Osteoblast (primary cell): ENCODE measurements around the gene SPAST. TPM values are rescaled to one million over a fixed set of nuclear protein-coding genes. Genes with fewer than 3 reads are reported as not detected.
"Not testable (repeated sequence)": the region's sequence is repeated elsewhere in the genome, so short reads cannot be mapped to it uniquely, and the experiment has no call there.

ENCODE experiments used
- DNase-seq: peaks from one replicate; pipeline ENCODE4 v3.0.0; 2011; ENCODE audit warnings: low spot score, mixed read lengths; ENCODE audit not compliant: insufficient read length; ENCODE audit errors: missing footprints
- H2AFZ ChIP-seq: 2 replicates; pipeline ENCODE4 v1.6.0; 2011; ENCODE audit warnings: mild to moderate bottlenecking, low read length
- H3K27ac ChIP-seq: 2 replicates; pipeline ENCODE4 v1.5.1; 2011; ENCODE audit warnings: mild to moderate bottlenecking, low read depth, low read length, moderate library complexity
- H3K27me3 ChIP-seq: 2 replicates; pipeline ENCODE4 v1.6.0; 2012; ENCODE audit warnings: mild to moderate bottlenecking, control low read depth, inconsistent platforms, low read length, moderate library complexity; ENCODE audit not compliant: insufficient read depth
- H3K36me3 ChIP-seq: 2 replicates; pipeline ENCODE4 v1.5.1; 2011; ENCODE audit warnings: mild to moderate bottlenecking, low read length, control low read depth, moderate library complexity; ENCODE audit not compliant: insufficient read depth
- H3K4me1 ChIP-seq: 2 replicates; pipeline ENCODE4 v1.5.1; 2011; ENCODE audit warnings: mild to moderate bottlenecking, low read length, control low read depth, moderate library complexity; ENCODE audit not compliant: insufficient read depth
- H3K4me2 ChIP-seq: 2 replicates; pipeline ENCODE4 v1.6.0; 2011; ENCODE audit warnings: mild to moderate bottlenecking, low read length; ENCODE audit not compliant: insufficient read depth
- H3K4me3 ChIP-seq: fragments of 200-600 bp; sonication (generic); 3 replicates; pipeline ENCODE4 v1.5.1; 2012; ENCODE audit warnings: mild to moderate bottlenecking, low read length, inconsistent platforms; ENCODE audit not compliant: insufficient read depth
- H3K79me2 ChIP-seq: 2 replicates; pipeline ENCODE4 v1.6.0; 2012; ENCODE audit warnings: mild to moderate bottlenecking, low read length, control low read depth, inconsistent platforms; ENCODE audit not compliant: insufficient read depth
- H3K9me3 ChIP-seq: 2 replicates; pipeline ENCODE4 v1.5.1; 2011; ENCODE audit warnings: low read depth, low read length, control low read depth
- H4K20me1 ChIP-seq: 2 replicates; pipeline ENCODE4 v1.6.0; 2012; ENCODE audit warnings: mild to moderate bottlenecking, low read length, control low read depth; ENCODE audit not compliant: insufficient read depth
- total RNA-seq: library from RNA; depleted of rRNA; stranded (reverse); fragments of >200 nt; gene quantifications from 2 replicates; pipeline ENCODE4 v1.2.3, GENCODE V29; 2012
- TF ChIP-seq, protein P1 (sequence below): IDR thresholded peaks from 2 replicates; pipeline ENCODE4 v1.5.1; 2011; ENCODE audit warnings: mild to moderate bottlenecking, low read depth, low read length, moderate library complexity; ENCODE audit errors: extremely low read depth

The SPAST gene
- total RNA-seq, 1 donor = 31.5 TPM

DNA sequence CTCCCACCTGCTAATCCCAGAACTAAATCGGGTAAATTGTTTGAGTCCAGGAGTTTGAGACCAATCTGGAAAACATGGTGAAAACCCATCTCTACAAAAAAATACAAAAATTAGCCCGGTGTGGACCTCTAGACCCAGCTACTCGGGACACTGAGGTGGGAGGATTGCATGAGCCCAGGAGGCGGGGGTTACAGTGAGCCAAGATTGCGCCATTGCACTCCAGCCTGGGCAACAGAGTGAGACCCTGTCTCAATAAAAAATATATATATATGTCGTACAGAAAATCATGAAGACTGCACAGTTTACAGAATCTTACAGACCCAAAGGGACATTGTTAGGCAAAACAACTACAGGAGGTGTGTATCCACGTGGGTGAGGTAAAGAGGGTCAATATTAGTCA lies 19.8 kb upstream of the SPAST start:
- H3K27me3 ChIP-seq = no peaks in the 10 kb centered on the region
- H3K9me3 ChIP-seq = no peaks in the 10 kb centered on the region
- no peak overlapping the region for H3K4me2 ChIP-seq
- H3K4me1 ChIP-seq = peaks cover 7% of the 10 kb centered on the region
- no peak overlapping the region for H3K27ac ChIP-seq
- H3K79me2 ChIP-seq = peaks cover 10% of the 10 kb centered on the region
- no peak overlapping the region for H3K4me3 ChIP-seq
- H4K20me1 ChIP-seq = no peaks in the 10 kb centered on the region
- no peak for DNase-seq
- H2AFZ ChIP-seq = no peak overlapping the region
- TF ChIP-seq, protein P1, sequence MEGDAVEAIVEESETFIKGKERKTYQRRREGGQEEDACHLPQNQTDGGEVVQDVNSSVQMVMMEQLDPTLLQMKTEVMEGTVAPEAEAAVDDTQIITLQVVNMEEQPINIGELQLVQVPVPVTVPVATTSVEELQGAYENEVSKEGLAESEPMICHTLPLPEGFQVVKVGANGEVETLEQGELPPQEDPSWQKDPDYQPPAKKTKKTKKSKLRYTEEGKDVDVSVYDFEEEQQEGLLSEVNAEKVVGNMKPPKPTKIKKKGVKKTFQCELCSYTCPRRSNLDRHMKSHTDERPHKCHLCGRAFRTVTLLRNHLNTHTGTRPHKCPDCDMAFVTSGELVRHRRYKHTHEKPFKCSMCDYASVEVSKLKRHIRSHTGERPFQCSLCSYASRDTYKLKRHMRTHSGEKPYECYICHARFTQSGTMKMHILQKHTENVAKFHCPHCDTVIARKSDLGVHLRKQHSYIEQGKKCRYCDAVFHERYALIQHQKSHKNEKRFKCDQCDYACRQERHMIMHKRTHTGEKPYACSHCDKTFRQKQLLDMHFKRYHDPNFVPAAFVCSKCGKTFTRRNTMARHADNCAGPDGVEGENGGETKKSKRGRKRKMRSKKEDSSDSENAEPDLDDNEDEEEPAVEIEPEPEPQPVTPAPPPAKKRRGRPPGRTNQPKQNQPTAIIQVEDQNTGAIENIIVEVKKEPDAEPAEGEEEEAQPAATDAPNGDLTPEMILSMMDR = no peak
- H3K36me3 ChIP-seq = no peaks in the 10 kb centered on the region

GRCh38 chr2:32051836-32052439 lies 11.4 kb upstream of the SPAST start:
- no peak overlapping the region for H3K4me3 ChIP-seq
- H3K4me1 ChIP-seq = no peaks in the 10 kb centered on the region
- TF ChIP-seq, protein P1 = no peak
- H2AFZ ChIP-seq = no peak overlapping the region
- no peaks in the 10 kb centered on the region for H3K9me3 ChIP-seq
- no peaks in the 10 kb centered on the region for H3K36me3 ChIP-seq
- no peak overlapping the region for H3K27ac ChIP-seq
- no peak for DNase-seq
- H3K79me2 ChIP-seq = no peaks in the 10 kb centered on the region
- no peak overlapping the region for H3K4me2 ChIP-seq
- no peaks in the 10 kb centered on the region for H4K20me1 ChIP-seq
- no peaks in the 10 kb centered on the region for H3K27me3 ChIP-seq

- not testable (repeated sequence) for H3K4me2 ChIP-seq, DNase-seq, H3K27ac ChIP-seq, H3K4me3 ChIP-seq, H3K4me1 ChIP-seq, H2AFZ ChIP-seq, H4K20me1 ChIP-seq, H3K27me3 ChIP-seq, H3K9me3 ChIP-seq, H3K36me3 ChIP-seq, H3K79me2 ChIP-seq
These were observed 8.8 kb upstream of the SPAST start for GRCh38 chr2:32054583-32054982.

GRCh38 chr2:32058130-32058529 lies 5.2 kb upstream of the SPAST start:
- H3K4me1 ChIP-seq = peaks cover 11% of the 10 kb centered on the region
- no peak overlapping the region for H3K4me3 ChIP-seq
- no peak overlapping the region for H2AFZ ChIP-seq
- H3K27me3 ChIP-seq = no peaks in the 10 kb centered on the region
- no peaks in the 10 kb centered on the region for H3K36me3 ChIP-seq
- peak; percentile 58 for DNase-seq
- TF ChIP-seq, protein P1 = no peak
- no peaks in the 10 kb centered on the region for H3K79me2 ChIP-seq
- H4K20me1 ChIP-seq = no peaks in the 10 kb centered on the region
- no peak overlapping the region for H3K4me2 ChIP-seq
- H3K27ac ChIP-seq = no peak overlapping the region
- no peaks in the 10 kb centered on the region for H3K9me3 ChIP-seq
